Skin of body (tissue), 2 donors: ENCODE results near the gene TMEM143. TPM values are rescaled to one million over a fixed set of nuclear protein-coding genes. Genes with fewer than 3 reads are reported as not detected.

ENCODE experiments used
- DNase-seq: peaks from one replicate; lab custom pipeline; 2025; lab: John Stamatoyannopoulos, UW
- total RNA-seq: library from RNA; depleted of rRNA; stranded (reverse); fragments of >200 nt; gene quantifications from one replicate; pipeline ENCODE4 v1.2.3, GENCODE V29; 2014

Gene TMEM143
- total RNA-seq, 1 donor from 2014 or later: 4.7 TPM

DNA sequence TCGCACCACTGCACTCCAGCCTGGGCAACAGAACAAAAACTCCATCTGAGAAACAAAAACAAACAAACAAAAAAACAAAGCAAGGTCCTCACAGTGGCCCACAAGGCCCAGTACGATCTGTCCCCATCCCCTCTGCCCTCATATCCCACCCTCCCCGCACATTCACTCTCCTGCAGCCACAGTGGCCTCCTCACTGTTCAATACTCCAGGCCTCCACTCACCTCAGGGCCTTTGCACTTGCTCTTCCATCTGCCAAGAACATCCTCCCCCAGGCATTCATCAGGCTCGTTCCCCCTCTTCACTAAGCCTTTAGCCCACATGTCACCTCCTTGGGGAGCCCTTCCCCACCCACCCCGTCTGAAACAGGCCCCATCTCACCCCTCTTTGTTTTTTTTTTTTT is 4.6 kb downstream of the TMEM143 start:
- no peak for DNase-seq

DNA sequence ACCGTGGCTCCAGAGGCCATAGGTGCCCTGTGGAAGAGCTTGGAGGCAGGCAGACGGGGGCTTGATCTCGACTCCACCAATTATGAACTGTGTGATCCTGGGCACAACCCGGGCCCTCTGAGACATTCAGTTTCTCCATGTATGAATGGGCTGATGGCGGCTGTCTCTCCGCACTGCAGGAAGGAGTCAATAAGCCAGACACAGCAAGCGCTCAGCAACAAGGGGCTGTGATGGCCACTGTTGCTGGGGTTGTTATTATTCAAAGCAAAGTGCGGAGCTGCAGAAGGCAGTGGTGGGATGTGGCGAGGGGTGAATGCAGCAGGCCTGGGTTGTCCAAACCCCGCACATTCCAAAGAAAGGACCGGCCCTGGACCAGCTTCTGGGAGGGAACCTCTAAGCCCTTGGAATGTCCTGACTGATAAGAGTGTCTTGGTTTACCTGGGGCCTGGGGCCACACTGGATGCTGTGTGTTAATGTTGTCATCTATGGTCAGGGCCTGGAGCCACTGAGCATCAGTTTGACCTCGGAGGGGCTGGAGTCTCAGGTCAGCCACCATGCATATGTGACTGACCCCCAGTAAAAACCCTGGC is 8.3 kb downstream of the TMEM143 start:
- DNase-seq: no peak

DNA sequence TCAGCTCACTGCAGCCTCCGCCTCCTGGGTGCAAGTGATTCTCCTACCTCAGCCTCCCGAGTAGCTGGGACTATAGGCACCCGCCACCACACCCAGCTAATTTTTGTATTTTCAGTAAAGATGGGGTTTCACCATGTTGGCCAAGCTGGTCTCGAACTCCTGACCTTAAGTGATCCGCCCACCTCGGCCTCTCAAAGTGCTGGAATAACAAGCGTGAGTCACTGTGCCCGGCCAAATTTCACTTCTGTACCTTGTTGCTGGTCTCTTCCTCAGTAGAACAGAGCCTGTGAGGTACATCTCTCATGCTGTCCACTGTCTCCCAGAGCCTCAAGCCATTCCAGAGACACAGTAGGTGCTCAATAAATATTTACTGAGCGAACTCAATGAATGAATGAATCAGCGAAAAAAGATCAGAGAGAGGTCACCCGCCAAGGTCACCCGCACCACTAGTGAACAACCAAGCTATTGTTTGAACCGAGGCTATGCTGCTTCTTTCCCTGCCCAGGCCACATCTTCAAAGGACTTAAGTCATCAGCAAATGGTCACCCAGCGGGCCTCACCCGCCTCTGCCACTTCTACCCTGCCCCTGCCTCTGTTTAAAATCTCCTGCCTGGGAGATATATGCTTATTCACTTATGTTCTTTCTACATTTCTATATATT is 9.3 kb downstream of the TMEM143 start:
- no peak for DNase-seq

DNA sequence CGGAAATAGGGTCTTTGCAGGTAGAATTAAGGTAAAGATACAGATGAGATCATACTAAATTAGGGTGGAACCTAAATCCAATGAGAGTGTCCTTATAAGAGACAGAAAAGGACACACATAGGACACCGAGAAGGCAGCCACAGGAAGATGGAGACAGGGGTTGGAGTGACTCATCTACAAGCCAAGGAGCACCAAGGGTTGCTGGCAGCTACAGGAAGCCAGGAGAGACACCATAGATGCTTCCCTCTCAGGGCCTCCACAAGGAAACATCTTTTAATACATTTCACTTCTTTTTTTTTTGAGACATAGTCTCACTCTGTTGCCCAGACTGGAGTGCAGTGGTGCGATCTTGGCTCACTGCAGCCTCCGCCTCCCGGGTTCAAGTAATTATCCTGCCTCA is 10.1 kb downstream of the TMEM143 start:
- no peak for DNase-seq

DNA sequence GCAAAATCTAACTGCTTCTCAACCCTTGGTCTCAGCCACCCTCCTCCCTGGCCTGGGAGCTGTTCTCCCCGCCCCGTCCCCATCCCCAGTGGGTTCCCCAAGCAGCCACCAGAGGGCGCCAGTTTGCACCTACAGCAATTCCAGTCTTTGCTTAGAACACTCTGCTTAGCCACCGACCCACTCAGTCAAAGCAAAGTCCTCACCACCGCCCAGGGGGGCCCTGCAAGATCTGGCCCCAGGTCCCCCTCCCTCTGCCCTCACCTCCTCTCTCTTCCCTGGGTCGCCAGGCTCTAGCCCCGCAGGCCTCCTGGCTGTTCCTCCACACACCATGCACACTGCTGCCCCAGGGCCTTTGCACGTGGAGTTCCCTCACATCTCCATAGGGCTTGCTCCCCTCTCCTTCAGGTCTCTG is 12.4 kb downstream of the TMEM143 start:
- DNase-seq: peak; percentile 77

DNA sequence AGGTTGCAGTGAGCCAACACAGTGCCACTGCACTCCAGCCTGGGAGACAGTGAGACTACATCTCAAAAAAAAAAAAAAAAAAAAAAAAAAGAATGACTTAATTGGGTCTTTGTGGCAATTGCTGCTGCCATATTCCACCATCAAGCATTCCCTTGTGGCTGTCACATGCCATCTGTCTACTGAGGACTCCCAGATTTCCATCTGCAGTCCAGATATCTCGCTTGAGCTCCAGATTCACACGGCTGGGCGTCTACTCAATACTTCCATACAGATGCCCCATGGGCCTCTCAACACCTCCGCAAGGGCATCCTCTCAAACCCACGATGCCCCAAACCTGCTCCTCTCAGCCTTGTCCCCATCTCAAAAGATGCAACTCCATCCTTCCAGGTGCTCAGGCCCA is 12.9 kb downstream of the TMEM143 start:
- DNase-seq: peak; percentile 77

DNA sequence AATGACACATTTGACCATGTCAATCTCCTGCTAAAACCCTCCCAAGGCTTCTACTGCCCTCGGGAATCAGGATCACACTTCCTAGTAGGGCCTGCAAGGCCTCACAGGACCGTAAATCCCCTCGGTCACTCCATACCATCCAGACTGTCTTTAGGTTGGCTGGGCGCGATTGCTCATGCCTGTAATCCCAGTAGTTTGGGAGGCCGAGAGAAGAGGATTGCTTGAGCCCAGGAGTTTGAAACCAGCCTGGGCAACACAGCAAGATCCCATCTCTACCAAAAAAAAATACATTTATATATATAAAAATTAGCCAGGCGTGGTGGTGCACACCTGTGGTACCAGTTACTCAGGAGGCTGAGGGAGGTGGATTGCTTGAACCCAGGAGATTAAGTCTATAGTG is 15.0 kb downstream of the TMEM143 start:
- DNase-seq: no peak

DNA sequence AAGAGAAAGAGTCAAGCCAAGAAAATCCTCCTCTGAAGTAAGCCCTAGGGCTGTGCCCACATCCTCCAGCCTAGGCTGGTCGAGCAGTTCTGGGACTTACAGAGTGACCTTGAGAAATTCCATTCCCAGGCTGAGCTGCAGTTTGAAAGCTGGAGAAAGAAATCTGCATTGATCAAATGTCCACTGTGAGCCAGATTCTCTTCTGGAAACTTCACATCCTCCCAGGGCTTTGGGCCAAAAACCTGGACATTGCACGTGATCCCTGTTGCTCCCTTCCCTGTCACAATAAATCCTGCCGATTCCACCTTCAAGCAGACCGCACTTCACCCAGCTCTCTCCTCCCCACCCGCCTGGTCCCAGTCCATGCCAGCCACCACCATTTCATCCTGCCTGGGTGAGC is 15.7 kb downstream of the TMEM143 start:
- DNase-seq: no peak

DNA sequence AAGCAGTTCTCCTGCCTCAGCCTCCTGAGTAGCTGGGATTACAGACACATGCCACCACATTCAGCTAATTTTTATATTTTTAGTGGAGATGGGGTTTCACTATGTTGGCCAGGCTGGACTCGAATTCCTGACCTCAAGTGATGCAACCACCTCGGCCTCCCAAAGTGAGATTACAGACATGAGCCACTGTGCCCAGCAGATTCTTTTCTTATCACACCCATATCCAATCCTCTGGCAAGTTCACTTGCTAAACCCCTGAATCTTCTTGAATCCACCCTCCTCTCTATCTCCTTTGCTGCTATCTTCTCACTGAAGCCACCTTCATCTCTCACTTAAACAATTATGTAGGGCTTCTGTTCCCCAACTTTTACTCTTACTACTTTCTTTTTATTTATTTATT is 17.5 kb downstream of the TMEM143 start:
- no peak for DNase-seq

DNA sequence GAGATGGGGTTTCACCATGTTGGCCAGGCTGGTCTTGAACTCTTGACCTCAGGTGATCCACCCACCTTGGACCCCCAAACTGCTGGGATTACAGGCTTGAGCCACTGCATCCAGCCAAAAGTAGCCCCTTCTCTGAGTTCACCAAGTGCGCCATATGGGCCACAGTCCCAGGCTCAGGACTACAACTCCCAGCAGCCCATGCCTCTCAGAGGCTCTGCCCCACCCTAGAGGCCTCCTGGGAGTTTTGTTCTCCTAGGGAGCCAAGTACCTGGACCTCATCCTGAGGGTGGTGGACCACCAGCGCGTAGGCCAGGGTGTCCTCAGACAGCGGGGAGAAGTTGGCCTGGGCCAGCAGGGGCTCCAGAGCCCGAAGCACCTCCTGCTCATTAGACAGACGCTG is 18.8 kb downstream of the TMEM143 start:
- DNase-seq: no peak

DNA sequence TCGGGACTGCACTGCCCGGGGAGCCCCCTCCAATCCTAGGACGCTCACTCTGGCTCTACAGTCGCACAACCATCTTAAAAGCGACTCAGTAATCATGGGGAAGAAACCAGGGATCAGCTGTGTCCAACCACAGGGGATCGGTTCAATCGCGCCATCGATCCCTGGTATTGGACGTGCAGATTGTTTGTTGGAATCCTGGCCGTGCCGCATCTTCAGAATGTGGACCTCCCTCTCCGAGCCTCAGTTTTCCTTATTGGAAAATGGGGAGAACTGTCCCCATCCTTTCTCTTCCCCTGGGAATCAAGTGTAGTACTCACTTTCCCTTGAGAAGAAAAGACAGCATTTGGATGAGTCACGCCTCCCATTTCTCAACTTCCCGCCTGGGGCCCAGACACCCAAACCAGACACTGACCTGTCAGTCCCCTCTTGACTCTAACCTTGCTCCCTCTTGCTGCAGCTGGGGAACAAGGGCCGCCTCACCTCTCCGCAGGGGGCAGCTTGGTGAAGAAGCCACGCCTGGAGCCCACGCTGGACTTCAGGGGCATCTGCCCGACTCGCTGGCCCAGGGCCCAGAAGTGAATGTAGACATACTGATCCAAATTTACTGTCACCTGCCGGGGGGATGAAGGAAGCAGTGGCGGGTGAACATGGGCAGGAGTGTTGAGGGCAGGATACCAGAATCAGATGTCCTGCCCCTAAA is 20.7 kb downstream of the TMEM143 start:
- DNase-seq: no peak

DNA sequence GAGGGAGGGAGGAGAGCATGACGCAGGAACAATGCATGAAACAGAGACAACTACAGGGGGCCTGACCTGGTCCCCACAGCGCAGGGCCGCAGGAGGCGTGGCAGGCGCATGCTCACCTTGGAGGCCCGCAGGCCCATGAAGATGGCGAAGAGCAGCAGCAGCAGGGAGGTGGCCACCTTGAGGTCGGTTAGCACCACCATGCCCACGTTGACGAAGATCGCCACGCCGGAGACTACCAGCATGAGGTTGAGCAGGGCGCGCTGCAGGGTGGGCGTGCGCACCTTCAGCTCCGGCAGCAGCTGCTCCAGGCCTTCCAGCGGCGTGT is 21.4 kb downstream of the TMEM143 start:
- DNase-seq: no peak

DNA sequence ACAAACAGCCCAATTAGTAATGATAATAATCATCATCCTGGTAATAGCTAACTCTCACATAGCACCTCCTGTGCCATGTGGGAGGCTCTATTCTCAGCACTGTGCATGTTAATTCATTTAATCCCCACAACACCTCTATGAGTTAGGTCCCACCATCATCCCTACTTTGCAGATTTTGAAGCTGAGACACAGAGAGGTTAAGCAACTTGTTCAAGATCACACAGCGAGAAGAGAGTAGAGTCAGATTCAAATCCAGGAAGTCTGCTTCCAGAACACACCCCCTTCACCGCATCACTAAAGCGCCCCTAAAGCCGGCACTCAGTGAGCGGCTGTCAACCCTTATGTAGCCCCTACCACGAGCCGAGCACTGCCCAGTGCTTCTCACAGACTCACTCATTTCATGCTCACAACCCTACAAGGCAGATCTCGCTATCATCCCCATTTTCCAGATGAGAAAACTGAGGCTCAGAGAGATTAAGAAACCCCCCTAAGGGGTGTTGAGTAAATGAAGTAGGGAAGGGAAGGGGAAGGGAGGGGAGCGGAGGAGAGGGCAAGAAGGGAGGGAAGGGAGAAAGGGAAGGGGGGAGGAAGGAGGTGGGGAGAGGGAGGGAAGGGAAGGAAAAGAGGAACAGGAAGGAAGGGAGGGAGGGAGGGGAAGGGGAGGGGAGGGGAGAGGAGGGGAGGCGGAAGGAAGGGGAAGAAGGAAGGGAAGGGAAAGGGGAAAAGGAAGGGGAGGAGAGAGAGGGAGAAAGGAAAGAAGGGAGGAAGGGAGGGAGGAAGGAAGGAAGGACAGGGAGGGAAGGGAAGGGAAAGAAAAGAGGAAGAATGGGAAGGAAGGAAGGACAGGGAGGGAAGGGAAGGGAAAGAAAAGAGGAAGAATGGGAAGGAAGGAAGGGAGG is 22.0 kb downstream of the TMEM143 start:
- DNase-seq: no peak

DNA sequence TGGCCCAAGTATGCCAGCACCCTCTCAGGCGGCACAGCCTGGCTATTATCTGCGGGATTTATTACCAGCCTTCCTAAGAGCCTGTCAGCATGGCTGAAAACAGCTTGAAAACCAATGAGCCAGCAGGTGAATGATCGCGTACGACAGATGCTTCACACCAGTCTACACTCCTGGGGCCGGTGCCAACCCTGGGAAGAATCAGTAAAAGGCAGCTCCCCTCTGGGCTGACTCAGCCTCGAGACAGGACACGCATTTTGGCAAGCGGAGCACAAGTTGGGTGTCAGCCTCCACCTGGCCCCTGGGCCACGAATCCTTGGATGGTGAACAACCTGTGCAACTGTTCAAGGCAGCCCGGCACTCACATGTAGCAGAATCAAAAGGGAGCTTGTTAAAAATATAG is 22.7 kb downstream of the TMEM143 start:
- no peak for DNase-seq

DNA sequence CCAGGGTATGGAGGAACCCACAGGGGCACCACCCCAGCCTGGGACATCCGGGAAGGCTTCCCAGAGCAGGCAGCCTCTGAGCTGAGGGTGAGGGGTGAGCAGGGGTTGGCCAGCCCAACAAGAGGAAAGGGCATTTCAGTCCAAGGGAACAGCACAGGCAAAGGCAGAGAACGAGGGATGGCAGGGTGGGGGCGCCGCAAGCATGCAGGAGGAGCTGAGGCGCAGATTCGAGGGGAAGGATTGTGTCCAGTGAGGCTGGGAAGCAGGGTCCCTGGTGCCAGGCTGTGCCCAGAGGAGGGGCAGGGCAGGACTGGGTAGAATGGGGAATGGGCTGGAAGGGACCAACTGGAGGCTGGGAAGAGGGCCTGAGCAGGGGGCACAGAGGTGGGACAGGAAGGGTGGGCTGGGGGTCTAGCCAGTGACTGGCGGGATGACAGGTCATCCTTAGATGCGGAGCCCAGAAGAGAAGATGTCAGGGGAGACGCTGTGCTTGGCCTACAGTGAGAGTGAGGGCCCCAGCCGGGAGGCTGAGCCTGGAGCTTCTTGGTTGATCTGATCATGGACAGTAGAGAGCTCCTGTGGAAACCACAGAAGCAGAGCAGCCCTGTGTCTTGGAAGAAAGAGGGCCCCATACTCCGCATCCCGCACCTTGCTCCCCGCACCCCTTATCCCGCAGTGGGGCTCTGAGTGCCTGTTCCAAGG is 24.8 kb downstream of the TMEM143 start:
- DNase-seq: no peak

DNA sequence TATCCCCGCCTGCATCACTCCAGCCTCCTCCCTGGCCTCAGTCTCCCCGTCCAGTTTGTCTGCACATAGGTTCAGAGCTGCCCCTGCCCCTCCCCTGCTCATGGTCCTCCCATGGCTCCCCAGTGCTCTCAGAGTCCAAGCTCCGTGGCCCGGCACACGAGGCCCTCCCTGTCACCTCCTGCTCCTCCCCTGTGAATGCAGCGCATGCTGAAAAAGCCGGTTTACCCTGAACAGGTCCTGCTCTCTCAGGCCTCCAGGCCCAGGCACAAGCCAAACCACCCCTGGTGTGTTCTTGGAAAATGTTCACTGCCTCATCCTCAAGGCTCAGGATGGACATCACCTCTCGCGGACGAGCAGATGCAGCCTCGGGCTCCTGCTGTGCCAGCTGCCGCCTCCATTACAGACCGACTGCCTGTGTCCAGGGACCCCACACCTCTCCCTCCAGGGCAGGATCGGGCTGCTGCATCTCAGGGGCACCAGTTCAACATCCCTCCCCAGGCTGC is 25.4 kb downstream of the TMEM143 start:
- DNase-seq: no peak

DNA sequence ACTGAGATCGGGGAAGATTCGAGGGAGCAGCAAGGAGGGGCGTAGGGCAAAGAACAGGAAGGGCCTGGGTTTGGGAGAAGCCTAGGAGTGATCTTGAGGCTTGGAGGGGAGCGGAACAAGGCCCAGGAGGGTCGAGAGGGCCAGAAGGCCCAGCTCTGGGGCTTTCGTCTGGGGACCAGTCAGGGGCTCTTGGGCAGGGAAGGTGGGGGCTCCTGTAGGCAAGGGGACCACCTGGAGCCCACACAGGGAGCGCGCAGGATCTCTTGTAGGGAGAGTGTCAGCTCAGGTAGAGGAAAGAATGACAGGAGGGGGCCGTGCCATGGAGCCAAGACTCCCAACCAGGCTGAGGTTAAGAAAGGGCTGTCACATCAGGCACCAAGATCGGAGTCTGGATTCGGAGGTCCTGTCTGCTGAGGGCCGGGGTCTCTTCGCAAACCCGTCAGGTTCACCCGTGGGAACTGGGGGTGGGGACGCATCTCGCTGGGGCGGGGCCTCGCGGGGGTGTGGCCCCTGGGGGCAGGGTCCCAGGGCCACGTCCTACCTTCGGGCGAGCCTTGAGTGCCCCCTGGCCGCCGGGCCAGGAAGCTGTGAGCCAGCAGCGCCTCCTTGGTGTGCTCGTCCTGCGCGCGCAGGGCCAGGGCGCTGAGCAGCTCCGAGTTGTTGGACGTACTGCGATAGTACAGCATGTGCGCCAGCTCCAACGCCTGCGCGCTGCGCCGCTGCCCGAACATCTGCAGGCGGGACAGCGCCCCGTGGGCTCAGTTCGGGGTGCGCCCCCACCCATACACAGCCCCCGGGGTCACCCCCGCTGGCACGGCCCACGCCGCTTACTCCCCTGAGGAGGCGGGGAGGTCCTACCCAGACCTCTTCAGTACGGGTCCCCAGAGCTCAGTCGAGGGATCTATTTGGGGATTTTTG is 30.0 kb downstream of the TMEM143 start:
- peak; percentile 84 for DNase-seq

DNA sequence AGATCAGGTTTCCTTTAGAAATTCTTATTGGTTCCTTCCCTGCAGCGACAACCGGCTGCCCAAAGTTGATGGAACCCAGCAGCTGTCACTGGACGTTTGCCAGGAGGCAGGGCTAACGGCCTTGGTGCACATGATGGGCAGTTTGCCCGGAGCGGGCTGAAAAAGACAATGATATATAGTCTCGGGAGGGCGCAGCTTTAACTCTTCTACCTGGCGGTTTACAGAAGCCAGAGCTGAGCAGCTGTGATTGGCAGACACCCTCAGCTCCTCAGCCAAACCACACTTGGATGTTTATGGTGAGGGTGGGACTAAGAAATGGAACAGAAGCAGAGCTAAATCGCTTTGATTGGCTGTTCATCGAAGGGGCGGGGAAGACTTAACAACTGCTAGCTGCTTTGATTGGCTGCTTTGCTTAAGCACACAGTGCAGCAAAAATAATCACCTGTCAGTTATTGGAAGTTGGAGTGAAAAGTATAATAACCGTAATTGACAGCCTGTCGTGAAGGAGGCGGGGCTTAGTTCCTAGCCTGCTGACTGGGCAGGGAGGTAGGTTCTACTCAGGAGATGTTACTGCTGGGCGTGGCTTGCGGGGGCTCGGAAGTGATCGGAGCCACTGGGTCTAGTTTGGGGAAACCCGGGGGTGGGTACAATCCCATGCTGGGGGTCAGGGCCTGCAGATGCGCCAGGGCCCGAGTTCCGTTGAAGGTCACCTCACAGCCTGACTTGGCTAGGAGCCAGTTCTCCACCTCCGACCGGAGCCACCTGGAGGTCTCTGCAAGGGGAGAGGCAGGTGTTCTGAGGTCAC is 30.9 kb downstream of the TMEM143 start:
- peak; percentile 96 for DNase-seq

DNA sequence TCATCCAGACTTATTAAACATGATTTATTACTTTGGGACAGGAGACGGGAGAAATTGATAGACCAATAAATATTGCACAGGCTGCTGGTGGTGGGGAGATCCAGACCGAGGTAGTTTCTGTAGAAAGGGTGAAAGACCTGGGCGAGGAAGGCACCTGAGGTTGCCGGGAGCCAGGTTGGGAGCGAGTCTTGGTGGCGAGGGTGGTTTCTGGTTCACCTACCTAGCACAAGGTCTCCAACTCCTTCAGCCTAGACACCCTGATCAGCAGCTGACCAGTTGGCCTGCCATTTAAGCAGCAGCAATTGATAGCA is 31.4 kb downstream of the TMEM143 start:
- DNase-seq: no peak
